Kidney capillary endothelial cell (primary cell): ENCODE results near the gene CLEC10A.
"Not testable (repeated sequence)": the region's sequence is repeated elsewhere in the genome, so short reads cannot be mapped to it uniquely, and the experiment has no call there.

Experiments
- DNase-seq: peaks from one replicate; pipeline ENCODE4 v3.0.0-alpha.2; 2018; ENCODE audit warnings: low spot score

Gene CLEC10A, protein sequence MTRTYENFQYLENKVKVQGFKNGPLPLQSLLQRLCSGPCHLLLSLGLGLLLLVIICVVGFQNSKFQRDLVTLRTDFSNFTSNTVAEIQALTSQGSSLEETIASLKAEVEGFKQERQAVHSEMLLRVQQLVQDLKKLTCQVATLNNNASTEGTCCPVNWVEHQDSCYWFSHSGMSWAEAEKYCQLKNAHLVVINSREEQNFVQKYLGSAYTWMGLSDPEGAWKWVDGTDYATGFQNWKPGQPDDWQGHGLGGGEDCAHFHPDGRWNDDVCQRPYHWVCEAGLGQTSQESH

DNA sequence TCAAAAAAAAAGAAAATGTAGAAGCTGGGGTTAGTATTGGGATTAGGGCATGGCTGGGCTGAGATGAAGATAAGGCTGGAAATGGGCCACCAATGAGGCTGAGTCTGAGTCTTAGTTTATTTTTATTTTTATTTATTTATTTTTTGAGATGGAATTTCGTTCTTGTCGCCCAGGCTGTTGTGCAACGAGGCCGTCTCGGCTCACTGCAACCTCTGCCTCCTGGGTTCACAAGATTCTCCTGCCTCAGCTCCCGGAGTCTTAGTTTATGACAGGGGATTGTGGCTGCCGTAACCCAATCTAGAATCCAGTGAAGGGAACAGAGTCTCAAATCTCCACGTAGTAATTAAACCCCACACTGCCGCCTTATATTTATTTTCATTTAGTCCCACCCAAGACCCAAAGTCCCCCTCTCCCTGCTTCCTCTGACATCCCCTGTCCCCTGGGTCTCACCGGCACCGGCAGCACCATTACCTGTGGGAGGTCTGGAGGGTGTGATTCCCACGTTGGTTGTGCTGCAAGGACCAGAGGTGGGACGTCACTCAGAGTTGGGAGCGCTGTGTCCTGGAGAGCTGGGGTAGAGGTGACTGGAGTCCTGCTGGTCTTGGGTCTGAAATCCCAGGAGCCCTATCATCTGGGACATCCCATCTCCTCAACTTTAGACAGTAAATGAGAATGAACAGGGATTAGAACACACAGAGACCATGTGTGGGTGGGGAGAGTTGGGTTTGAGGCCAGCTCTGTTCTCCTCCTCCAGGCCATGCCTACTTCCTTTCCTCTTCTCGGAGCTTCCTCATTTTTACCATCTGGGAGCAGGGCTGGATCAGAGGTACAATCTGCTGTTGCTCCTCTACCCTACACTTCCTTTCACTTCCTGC lies at the start of gene CLEC10A:
Gene CLEC10A, minus strand, starts transcription at position 671 of the 875 bp plus-strand sequence. CDS start 1,439 bp downstream, outside the sequence.
- DNase-seq = no peak

DNA sequence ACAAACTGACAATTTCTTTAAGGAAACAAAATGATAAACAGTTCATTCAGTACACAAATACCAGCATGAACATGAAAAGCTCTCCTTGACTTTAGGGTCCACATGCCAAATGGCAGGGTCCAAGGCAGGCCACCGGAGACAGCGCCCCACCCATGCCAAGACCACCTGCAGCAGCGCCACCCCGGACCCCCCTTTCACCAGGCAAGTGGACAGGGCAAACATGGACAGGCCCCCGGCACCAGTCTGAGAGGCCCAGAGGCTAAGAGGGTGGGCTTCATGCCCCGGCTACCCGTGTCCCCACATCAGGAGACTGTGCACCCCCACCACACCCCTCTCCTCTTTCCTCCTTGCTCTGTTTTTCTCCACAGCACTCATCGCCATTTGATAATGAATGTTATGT lies 49.3 kb upstream of the CLEC10A start:
- no peak for DNase-seq

DNA sequence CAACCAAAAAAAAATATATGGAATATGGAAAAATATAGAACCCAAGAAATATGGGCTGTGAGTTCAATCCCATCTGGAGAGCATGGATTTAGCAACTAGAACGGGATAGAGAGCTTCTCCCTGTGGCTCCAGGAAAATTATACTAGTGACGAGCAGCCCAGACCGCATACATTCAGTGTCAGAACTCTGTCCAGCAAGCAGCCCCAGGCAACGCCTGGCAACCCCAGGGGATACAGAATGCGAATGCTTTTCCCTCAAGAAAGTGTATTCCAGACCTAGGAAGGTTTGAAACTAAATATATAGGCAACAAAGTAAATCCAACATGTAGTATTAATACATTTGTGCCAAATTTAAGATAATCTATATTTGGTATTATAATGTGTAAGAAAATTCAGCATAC lies 48.1 kb upstream of the CLEC10A start:
- no peak for DNase-seq

DNA sequence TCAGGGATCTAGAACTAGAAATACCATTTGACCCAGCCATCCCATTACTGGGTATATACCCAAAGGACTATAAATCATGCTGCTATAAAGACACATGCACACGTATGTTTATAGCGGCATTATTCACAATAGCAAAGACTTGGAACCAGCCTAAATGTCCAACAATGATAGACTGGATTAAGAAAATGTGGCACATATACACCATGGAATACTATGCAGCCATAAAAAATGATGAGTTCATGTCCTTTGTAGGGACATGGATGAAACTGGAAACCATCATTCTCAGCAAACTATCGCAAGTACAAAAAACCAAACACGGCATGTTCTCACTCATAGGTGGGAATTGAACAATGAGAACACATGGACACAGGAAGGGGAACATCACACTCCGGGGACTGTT lies 47.5 kb upstream of the CLEC10A start:
- DNase-seq = not testable (repeated sequence)

DNA sequence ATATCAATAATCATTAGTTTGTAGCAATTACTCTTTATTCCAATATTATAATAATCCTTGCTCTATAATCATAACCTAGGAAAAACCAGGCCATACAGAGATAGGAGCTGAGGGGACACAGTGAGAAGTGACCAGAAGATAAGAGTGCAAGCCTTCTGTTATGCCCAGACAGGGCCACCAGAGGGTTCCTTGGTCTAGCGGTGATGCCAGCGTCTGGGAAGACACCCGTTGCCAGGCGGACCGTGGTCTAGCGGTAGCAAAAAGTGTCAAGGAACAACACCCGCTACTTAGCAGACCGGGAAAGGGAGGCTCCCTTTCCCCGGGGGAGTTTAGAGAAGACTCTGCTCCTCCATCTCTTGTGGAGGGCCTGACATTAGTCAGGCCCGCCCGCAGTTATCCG lies 46.3 kb upstream of the CLEC10A start:
- not testable (repeated sequence) for DNase-seq

DNA sequence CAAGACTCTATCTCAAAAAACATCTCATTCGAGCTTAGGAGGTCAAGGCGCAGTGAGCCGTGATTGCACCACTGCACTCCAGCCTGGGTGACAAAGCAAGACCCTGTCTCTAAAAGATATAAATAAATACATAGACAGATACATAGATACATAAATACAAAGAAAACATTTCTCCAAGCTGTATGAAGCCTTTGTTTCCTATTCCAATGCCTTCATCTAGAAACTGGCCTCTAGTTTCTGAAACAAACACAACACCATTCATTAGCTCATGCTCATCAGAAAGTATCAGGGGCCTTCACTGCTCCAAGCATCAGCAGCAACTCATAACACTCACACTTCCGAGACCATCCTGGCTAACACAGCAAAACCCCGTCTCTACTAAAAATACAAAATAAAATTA lies 44.9 kb upstream of the CLEC10A start:
- no peak for DNase-seq

DNA sequence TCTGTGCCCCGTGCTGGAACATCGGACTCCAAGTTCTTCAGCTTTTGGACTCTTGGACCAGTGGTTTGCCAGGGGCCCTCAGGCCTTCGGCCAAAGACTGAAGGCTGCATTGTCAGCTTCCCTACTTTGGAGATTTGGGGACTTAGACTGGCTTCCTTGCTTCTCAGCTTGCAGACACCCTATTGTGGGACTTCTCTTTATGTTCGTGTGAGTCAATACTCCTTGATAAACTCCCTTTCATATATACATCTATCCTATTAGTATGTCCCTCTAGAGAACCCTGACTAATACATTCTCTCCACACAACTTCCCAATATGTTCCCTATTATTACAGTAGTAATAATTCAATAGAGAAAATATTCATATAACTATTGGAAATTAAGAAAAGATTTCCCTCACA lies 43.8 kb upstream of the CLEC10A start:
- DNase-seq = no peak

DNA sequence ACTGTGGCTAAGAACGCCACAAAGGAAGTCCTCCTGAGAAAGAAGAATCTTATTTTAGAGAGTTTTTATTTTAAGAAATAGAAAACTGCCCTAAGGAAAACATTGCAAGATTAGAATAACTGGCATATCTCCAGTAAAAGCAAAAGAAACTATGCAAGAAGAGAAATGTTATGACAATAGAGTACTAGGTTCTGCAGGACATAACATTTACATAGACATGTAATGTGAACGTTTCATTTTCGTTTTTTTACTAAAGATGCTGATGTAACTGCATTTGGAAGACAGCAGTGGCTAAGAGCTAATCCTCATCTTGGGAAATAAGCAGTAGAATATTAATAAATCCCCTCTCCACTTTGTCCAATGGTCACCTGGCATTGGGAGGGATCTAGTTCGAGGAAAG lies 42.3 kb upstream of the CLEC10A start:
- no peak for DNase-seq

DNA sequence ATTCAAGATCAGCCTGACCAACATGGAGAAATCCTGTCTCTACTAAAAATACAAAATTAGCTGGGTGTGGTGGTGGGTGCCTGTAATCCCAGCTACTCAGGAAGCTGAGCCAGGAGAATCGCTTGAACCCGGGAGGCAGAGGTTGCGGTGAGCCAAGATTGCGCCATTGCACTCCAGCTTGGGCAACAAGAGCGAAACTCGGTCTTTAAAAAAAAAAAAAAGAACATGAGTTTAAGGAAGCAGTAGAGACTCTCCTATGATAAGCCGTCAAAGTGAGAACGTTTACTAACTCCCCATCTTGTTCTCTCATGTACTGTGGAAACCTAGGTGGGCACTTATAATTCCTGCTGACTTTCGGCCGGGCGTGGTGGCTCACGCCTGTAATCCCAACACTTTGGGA lies 40.6 kb upstream of the CLEC10A start:
- DNase-seq = not testable (repeated sequence)

DNA sequence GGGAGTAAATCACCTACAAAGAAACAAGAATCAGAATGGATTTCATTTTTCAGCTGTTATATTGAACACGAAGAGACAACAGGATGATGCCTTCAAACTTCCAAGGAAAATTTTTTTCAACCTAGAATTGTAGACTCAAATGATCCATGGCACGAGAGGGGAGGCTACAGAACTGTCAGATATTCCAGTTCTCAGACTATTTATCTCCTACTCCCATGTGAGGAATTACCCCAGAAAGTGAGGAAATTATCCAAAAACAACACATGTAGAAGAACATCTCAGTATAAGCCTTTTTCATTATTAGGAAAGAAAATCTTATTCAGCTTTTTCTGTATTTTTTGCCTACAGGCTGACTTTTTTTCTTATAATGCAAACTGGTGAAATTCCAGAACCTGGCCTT lies 40.1 kb upstream of the CLEC10A start:
- DNase-seq = no peak

DNA sequence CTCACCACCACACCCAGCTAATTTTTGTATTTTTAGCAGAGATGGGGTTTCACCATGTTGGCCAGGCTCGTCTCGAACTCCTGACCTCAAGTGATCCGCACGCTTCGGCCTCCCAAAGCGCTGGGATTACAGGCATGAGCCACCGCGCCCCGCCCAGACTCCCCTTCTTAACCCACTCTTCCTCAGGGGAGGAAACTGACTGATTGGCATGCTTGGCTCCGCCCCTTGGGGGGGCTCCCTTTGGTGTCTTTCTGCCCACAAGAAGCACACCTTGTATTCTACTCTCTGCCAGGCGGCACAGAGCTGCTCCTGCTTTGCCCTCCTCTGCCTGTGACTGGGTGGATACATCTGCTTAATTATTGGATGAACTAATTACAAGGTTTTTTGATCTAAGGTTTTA lies 39.3 kb upstream of the CLEC10A start:
- DNase-seq = no peak

DNA sequence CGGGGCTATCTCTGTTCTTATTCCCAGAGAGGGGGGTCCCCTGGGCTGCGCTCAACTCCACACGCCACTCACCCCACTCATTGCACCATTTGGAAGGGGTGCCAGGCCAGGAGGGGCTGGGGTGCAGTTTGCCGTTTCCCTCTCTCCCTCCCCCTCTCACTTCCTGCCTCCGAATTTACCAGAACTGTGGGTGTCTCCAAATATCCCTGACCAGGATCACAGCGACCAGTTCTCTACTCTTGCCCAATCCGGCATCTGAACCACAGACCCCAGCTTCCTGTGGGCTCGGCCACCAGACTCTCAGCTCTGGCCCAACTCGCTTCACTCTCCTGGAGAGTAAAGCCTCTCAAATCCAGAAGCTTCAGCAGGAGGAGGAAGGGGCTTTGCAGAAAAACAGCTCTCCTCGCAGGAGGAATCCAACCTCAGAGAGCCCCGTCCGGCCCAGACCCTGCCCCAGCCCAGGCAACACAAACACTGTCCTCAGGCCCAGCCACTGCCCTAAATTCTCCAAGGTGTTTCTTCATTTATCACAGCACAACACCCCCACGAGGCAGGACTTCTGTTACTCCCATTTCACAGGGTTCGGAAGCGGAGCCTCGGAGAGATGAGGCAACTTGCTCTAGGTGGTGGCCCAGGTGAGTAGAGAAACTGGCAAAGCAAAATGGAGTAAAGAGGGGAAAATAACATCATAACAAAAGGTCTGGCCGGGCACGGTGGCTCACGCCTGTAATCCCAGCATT lies 35.0 kb upstream of the CLEC10A start:
- no peak for DNase-seq

DNA sequence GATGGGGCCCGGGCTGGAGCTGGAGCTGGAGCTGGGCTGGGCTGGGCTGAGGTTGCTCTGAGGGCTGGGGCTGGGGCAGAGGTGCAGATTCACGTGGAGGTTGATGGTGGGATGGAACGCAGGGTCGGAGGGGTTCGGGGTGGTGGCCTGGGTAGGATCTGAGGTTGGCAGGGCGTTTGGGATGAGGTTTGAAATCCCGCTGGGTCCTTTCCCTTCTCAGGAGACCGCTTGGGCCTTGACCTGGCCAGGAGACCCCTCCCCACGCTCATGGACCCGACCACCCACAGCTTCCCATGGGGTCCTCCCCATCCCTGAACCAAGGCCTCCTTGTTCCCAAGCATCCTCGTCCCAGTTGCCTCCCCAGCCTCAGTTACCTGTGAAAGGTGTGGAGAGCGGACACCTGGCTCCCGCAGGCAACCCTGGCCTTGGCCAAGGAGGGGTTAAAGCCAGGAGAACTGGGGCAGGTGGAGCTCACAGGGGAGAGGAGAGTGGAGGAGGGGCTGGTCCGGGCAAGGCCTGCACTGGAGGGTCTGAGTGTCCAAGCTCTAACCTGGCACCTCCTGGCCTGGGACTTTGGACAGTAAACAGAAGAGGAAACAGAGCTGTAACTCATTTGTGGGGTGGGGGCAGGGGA lies 34.3 kb upstream of the CLEC10A start, which contains the start of gene ASGR2:
Gene ASGR2, minus strand, starts transcription at position 582 of the 634 bp plus-strand sequence. CDS start 582 bp downstream, outside the sequence.
- DNase-seq = no peak

DNA sequence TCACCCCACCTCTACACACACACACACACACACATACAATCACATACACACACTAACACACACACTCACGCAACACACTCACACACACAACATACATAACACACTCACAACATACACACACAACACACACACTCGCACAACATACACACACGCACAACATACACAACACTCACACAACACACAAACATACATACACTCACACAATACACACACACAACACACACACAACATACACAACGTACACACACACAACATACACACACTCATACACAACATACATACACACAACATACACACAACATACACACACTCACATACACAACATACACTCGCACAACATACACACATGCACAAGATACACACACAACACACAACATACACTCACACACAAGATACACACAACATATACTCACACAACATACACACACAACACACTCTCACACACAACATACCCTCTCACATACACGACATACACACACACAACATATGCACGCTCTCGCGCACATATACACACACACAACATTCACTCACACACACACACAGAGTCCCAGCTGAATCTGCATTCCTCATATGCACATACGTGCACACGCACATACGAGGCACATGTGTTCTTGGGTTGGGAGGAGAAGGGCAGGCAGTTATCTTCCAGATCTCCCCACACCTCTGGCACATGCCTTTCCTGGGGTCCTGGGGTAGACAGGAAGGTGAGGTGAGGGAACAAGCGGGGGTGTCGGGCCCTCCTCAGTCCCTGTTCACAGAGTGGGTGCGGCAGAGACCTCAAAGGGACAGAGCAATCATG lies 33.4 kb upstream of the CLEC10A start:
- DNase-seq = no peak

DNA sequence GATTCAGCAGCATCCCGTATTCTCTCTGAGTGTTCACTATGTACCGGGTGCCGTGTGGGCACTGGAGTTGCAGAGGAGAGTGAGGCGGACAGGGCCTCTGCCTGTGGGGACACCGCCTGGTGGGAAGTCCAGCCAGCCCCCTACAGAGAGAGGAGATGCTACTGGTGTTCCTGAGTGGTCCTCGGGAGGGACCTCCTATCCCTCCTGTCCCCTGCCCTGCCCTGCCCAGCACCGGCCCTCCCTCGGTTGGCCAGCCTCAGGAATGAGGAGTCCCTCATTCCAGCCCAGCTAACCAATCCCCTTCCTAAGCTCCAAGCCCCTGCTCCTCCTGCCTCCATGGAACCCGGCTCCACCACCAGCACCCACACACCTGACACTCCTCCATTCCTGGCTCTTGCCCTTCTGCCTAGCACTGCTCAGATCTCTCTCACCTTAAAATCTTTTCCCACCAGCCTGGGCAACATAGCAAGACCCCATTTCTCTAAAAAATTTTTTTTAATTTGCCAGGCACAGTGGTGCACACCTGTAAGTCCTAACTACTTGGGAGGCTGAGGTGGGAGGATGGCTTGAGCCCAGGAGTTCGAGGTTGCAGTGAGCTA lies 32.6 kb upstream of the CLEC10A start:
- no peak for DNase-seq

DNA sequence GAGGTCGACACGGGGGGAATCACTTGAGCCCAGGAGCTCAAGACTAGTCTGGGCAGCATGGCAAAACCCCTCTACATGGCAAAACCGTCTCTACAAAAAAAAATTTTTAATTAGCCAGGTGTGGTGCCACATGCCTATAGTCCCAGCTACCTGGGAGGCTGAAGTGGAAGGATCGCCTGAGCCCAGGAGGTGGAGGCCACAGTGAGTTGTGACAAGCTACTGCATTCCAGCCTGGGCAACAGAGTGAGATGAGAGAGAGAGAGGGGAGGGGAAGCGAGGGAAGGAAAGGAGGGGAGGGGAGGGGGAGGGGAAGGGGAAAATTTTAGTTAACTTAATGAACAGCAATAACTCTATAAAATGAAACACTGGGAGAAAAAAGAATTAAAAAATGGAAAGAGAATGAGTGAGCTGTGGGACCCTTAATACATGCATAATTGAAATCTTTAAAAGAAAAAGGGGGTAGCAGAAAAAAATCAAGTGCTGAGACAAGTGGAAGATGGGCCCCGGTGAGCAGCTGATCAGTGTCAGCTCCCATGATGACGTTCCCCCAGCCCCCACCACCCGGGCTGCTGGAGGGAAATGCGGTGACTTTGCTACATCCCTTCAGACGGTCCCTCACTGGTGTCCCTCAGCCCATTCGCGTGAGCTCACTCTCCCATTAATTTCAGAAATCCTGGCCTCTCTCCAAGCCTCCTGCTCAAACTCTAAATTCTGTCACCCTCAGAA lies 31.9 kb upstream of the CLEC10A start:
- no peak for DNase-seq

DNA sequence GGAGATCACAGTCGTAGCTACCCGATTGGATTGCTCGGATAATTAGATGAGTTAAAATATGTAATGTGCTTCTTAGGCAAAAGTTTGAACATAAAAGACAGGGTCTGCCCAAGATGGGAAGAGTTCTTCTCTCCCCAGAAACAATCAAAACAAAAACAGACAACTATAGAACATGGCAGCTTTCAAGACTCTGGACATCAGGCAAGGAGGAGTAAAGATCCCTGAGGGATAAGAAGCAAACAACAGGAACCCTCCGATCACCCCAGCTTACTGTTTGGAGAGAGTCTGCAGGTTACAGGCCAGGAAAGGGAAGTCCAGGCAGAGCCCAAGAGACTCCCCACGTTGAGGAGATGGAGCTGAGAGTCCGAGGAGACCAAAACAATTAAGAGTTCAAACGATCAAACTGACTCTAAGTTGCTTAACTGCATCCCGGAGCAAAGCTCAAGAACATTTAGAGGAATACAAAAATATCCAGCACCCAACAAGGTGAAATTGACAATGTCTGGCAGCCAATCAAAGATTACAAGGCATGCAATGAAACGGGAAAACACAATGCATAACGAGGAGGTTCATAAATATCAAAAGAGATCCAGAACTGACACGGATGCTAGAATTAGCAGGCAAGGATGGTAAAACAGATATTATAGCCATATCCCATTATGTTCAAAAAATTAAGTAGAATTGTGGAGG lies 30.7 kb upstream of the CLEC10A start:
- no peak for DNase-seq

DNA sequence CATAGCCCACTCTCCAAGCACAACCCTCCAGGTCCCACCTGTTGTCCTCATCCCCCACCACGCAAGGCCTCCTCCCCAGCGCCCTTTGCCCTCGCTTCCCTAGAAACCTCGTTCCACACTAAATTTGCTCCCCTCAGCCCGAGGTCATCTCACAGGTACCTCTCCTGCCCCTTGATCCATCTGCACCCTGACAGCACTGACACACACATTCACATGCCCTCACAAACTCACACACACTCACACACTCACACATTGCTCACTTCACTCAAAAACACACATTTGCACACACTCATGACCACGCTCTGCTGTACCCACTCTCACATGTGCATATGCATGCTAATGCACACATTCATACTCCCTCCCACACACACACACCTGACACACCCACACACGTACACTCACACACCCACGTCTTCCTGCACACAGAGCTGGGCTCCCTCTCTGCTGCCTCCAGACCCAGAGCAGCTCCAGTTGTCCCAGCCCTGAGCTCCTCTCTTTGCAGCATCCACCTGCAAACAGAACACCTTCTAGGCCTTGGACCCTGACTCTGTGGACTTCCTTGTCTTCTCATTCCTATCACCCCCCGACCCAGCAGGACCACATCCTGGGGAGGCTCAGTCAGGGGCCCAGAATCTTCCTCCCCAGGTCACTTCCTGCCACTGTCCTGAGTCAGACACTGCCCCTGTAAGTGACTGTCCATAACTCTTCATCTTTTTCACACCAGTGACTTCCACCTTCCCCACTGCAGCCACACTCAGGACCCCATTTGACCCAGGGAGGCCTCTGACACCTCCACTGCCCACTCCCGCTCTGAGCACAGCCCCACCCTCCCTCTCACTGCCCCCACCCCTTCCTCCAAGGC lies 29.6 kb upstream of the CLEC10A start:
- DNase-seq = no peak

DNA sequence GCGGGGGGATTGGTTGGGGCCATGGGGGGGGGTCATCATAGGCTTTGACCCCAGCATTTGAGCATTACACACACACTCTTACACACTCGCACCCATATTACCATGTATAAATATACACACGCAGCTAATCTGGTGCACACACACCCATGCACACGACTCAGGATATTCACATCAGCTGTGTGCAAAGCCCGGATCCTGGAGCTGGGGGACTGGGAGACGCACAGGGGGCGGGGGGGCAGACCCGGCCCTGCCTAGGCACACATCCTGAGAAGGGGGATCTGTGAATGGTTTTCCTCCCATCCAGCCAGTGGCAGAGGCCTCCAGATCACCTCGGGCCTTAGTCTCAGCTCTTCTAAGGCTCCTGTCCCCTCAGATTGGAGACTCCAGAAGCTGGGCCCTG lies 28.9 kb upstream of the CLEC10A start:
- no peak for DNase-seq
